WTC11 (cell line): Measurements from ENCODE around the gene MTTP.

Source experiments
- ATF1 ChIP-seq: sonication (generic); formaldehyde crosslinking; IDR thresholded peaks from 2 replicates; pipeline ENCODE4 v1.8.1; 2023; ENCODE audit warnings: mild to moderate bottlenecking, moderate library complexity, missing genetic modification reagents
- ATF3 ChIP-seq: sonication (generic); formaldehyde crosslinking; conservative IDR thresholded peaks from 2 replicates; pipeline ENCODE4 v1.8.1; 2022; ENCODE audit warnings: mild to moderate bottlenecking, missing genetic modification reagents
- E2F4 ChIP-seq: sonication (generic); formaldehyde crosslinking; IDR thresholded peaks from 2 replicates; pipeline ENCODE4 v1.8.1; 2022; ENCODE audit warnings: low read depth, mild to moderate bottlenecking, moderate library complexity, missing genetic modification reagents, borderline replicate concordance
- FOXP1 ChIP-seq: sonication (generic); formaldehyde crosslinking; IDR thresholded peaks from 2 replicates; pipeline ENCODE4 v1.8.0; 2022; ENCODE audit warnings: missing genetic modification reagents, mild to moderate bottlenecking, moderate library complexity, borderline replicate concordance
- JUN ChIP-seq: sonication (generic); formaldehyde crosslinking; IDR thresholded peaks from 2 replicates; pipeline ENCODE4 v1.8.0; 2023; ENCODE audit warnings: mild to moderate bottlenecking, missing genetic modification reagents
- MYBL2 ChIP-seq: sonication (generic); formaldehyde crosslinking; IDR thresholded peaks from 2 replicates; pipeline ENCODE4 v1.8.1; 2023; ENCODE audit warnings: mild to moderate bottlenecking, moderate library complexity, missing genetic modification reagents
- NFYB ChIP-seq: sonication (generic); formaldehyde crosslinking; conservative IDR thresholded peaks from 2 replicates; pipeline ENCODE4 v1.8.0; 2022; ENCODE audit warnings: low read depth, missing genetic modification reagents
- NR3C1 ChIP-seq: sonication (generic); formaldehyde crosslinking; conservative IDR thresholded peaks from 2 replicates; pipeline ENCODE4 v1.8.1; 2023; ENCODE audit warnings: low read depth, mild to moderate bottlenecking, missing genetic modification reagents
- SP1 ChIP-seq: sonication (generic); formaldehyde crosslinking; conservative IDR thresholded peaks from 2 replicates; pipeline ENCODE4 v1.8.1; 2022; ENCODE audit warnings: missing genetic modification reagents
- ZNF281 ChIP-seq: sonication (generic); formaldehyde crosslinking; IDR thresholded peaks from 2 replicates; pipeline ENCODE4 v1.8.0; 2023; ENCODE audit warnings: mild to moderate bottlenecking, missing genetic modification reagents
- ZNF423 ChIP-seq: fragments of 250-450 bp; sonication (Bioruptor Pico); IDR thresholded peaks from 2 replicates; pipeline ENCODE4 v2.1.2; 2022; ENCODE audit warnings: mild to moderate bottlenecking, moderate library complexity
- TF ChIP-seq, protein P1 (sequence below): fragments of 200-600 bp; IDR thresholded peaks from 2 replicates; pipeline ENCODE4 v1.8.0; 2022; ENCODE audit warnings: antibody characterized with exemption
- TF ChIP-seq, protein P2 (sequence below): sonication (generic); formaldehyde crosslinking; IDR thresholded peaks from 2 replicates; pipeline ENCODE4 v1.8.0; 2022; ENCODE audit warnings: mild to moderate bottlenecking, missing genetic modification reagents
- TF ChIP-seq, protein P3 (sequence below): fragments of 250-450 bp; sonication (Bioruptor Pico); IDR thresholded peaks from 2 replicates; pipeline ENCODE4 v1.9.0; 2021; ENCODE audit warnings: mild to moderate bottlenecking

- TF ChIP-seq, protein P1, sequence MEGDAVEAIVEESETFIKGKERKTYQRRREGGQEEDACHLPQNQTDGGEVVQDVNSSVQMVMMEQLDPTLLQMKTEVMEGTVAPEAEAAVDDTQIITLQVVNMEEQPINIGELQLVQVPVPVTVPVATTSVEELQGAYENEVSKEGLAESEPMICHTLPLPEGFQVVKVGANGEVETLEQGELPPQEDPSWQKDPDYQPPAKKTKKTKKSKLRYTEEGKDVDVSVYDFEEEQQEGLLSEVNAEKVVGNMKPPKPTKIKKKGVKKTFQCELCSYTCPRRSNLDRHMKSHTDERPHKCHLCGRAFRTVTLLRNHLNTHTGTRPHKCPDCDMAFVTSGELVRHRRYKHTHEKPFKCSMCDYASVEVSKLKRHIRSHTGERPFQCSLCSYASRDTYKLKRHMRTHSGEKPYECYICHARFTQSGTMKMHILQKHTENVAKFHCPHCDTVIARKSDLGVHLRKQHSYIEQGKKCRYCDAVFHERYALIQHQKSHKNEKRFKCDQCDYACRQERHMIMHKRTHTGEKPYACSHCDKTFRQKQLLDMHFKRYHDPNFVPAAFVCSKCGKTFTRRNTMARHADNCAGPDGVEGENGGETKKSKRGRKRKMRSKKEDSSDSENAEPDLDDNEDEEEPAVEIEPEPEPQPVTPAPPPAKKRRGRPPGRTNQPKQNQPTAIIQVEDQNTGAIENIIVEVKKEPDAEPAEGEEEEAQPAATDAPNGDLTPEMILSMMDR: no peak
- TF ChIP-seq MYBL2 (CRISPR knock-in tag) (no peak), JUN (CRISPR knock-in tag) (no peak), NR3C1 (CRISPR knock-in tag) (no peak), ATF3 (CRISPR knock-in tag) (no peak), SP1 (CRISPR knock-in tag) (no peak), E2F4 (CRISPR knock-in tag) (no peak), NFYB (CRISPR knock-in tag) (no peak), ZNF281 (CRISPR knock-in tag) (no peak), FOXP1 (CRISPR knock-in tag) (no peak), ATF1 (CRISPR knock-in tag) (no peak), ZNF423 (CRISPR knock-in tag) (no peak)
- TF ChIP-seq, protein P2, sequence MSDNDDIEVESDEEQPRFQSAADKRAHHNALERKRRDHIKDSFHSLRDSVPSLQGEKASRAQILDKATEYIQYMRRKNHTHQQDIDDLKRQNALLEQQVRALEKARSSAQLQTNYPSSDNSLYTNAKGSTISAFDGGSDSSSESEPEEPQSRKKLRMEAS: no peak
- TF ChIP-seq, protein P3, sequence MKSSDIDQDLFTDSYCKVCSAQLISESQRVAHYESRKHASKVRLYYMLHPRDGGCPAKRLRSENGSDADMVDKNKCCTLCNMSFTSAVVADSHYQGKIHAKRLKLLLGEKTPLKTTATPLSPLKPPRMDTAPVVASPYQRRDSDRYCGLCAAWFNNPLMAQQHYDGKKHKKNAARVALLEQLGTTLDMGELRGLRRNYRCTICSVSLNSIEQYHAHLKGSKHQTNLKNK (CRISPR knock-in tag): no peak
Measured at GRCh38 chr4:99587803-99588202, 13.2 kb downstream of the MTTP start.
